Osteocyte (in vitro differentiated cells): ENCODE measurements around the gene DPF3. TPM values are rescaled to one million over a fixed set of nuclear protein-coding genes. Genes with fewer than 3 reads are reported as not detected.
"Not testable (repeated sequence)": the region's sequence is repeated elsewhere in the genome, so short reads cannot be mapped to it uniquely, and the experiment has no call there.

Experiments used
- DNase-seq: peaks from one replicate; pipeline ENCODE4 v3.0.0; 2021; ENCODE audit warnings: mixed read lengths; ENCODE audit not compliant: unreplicated experiment; ENCODE audit errors: extremely low spot score
- H3K27ac Mint-ChIP-seq: one replicate; pipeline ENCODE4 v1.8.0; 2021; ENCODE audit warnings: mild to moderate bottlenecking, mixed read lengths; ENCODE audit not compliant: unreplicated experiment
- H3K27me3 Mint-ChIP-seq: one replicate; pipeline ENCODE4 v1.8.0; 2021; ENCODE audit warnings: mixed read lengths; ENCODE audit not compliant: unreplicated experiment
- H3K36me3 Mint-ChIP-seq: one replicate; pipeline ENCODE4 v1.8.0; 2021; ENCODE audit warnings: mixed read lengths; ENCODE audit not compliant: unreplicated experiment
- H3K4me1 Mint-ChIP-seq: one replicate; pipeline ENCODE4 v1.8.0; 2021; ENCODE audit warnings: mixed read lengths; ENCODE audit not compliant: unreplicated experiment
- H3K4me3 Mint-ChIP-seq: one replicate; pipeline ENCODE4 v1.8.0; 2021; ENCODE audit warnings: mild to moderate bottlenecking, moderate library complexity, mixed read lengths; ENCODE audit not compliant: unreplicated experiment
- H3K9me3 Mint-ChIP-seq: one replicate; pipeline ENCODE4 v1.8.0; 2021; ENCODE audit warnings: mixed read lengths; ENCODE audit not compliant: unreplicated experiment
- total RNA-seq: library from RNA; stranded (reverse); gene quantifications from 2 replicates; pipeline ENCODE4 v1.2.1, GENCODE V29; 2021
- TF ChIP-seq, protein P1 (sequence below): fragments of 200-600 bp; sonication (generic); IDR thresholded peaks from 2 replicates; pipeline ENCODE4 v1.5.0; 2021; ENCODE audit warnings: antibody characterized with exemption, mild to moderate bottlenecking, moderate library complexity

DPF3 gene
- total RNA-seq, 1 donor from 2014 or later: 5.8 TPM

DNA sequence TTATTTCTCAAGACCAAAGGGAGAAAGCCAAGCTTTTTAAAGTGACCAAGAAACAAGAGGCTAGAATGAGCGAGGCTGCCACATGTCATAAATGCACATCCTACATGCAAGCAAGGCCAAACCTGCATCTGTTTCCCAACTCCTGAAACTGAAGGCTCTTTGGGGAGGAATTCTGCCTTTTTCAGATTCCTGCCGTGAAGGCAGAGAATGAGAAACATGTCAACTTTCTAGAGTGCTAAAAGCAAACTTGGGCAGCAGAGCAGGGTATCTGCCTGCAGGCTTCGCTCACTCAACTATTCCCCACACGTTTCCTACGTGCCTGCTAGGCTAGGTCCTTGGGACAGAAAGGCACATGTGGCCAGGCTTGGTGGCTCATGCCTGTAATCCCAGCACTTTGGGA is 15.2 kb downstream of the DPF3 start:
- Mint-ChIP-seq H3K4me3 (no peak overlapping the region), H3K27me3 (no peaks in the 10 kb centered on the region), H3K4me1 (peaks cover 4% of the 10 kb centered on the region), H3K27ac (no peak overlapping the region), H3K36me3 (no peaks in the 10 kb centered on the region), H3K9me3 (no peaks in the 10 kb centered on the region)
- DNase-seq: no peak
- TF ChIP-seq, protein P1, sequence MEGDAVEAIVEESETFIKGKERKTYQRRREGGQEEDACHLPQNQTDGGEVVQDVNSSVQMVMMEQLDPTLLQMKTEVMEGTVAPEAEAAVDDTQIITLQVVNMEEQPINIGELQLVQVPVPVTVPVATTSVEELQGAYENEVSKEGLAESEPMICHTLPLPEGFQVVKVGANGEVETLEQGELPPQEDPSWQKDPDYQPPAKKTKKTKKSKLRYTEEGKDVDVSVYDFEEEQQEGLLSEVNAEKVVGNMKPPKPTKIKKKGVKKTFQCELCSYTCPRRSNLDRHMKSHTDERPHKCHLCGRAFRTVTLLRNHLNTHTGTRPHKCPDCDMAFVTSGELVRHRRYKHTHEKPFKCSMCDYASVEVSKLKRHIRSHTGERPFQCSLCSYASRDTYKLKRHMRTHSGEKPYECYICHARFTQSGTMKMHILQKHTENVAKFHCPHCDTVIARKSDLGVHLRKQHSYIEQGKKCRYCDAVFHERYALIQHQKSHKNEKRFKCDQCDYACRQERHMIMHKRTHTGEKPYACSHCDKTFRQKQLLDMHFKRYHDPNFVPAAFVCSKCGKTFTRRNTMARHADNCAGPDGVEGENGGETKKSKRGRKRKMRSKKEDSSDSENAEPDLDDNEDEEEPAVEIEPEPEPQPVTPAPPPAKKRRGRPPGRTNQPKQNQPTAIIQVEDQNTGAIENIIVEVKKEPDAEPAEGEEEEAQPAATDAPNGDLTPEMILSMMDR: no peak

DNA sequence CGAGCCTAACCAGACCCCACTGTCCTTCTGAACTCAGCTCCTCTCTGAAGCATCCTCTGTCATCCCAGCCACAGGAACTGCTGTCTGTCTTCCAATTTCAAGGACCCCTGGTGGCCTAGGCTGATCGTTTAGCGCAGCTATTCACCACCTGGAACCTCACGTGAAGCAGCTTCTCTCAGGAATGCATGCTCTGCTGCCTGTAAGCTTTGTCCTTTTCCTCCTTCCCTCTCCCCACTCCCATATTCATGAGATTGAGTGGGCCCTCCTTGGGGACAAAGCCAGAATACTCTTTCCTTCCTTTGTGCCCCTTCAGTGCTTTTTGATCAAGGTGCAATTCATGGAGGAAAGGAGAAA is 17.2 kb downstream of the DPF3 start:
- no peaks in the 10 kb centered on the region for H3K4me1 Mint-ChIP-seq
- no peak overlapping the region for H3K4me3 Mint-ChIP-seq
- no peak for DNase-seq
- no peaks in the 10 kb centered on the region for H3K9me3 Mint-ChIP-seq
- no peaks in the 10 kb centered on the region for H3K36me3 Mint-ChIP-seq
- H3K27ac Mint-ChIP-seq: no peak overlapping the region
- H3K27me3 Mint-ChIP-seq: no peaks in the 10 kb centered on the region
- TF ChIP-seq, protein P1: no peak

DNA sequence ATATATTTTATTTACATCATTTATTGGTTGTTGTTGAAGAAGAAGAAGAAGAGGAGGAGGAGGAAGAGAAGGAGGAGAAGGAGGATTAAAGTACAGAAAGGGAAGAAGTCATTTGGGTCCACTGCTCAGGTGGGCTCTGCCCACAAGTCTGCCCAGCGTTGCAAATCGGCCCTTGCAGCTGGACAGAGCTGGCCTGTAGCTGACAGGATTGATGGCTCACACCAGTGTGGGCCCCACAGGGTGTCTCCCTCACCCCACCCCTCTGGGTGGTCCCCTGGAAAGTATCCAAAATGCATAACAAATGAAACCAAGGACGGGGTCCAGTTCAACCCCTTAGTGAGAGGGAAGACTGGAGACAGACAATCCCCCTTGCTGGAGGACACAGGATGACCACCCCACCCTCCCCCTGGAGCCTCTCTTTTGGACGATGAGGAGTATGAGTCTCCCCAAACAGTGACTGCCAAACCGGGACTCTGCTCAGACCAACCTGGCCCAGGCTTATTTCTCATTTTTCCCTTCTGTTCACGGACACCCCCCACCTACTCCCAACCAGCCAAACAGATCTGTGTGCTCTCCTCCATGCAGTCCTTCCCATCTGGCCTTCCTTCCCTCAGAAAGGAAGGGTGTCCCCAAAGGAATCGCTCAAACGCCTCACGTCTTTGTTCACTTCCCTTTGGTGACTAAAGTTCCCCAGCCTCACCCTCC is 17.7 kb downstream of the DPF3 start:
- DNase-seq: no peak
- TF ChIP-seq, protein P1: no peak
- Mint-ChIP-seq H3K27me3 (no peaks in the 10 kb centered on the region), H3K36me3 (no peaks in the 10 kb centered on the region), H3K27ac (no peak overlapping the region), H3K9me3 (no peaks in the 10 kb centered on the region), H3K4me3 (no peak overlapping the region), H3K4me1 (no peaks in the 10 kb centered on the region)

DNA sequence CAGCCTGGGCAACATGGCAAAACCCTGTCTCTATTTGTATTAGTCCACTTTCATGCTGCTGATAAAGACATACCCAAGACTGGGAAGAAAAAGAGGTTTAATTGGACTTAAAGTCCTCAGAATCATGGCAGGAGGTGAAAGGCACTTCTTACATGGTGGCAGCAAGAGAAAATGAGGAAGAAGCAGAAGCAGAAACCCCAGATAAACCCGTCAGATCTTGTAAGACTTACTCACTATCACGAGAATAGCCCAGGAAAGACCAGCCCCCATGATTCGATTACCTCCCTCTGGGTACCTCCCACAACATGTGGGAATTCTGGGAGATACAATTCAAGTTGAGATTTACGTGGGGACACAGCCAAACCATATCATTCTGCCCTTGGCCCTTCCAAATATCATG is 23.0 kb downstream of the DPF3 start:
- DNase-seq, H3K4me3 Mint-ChIP-seq, H3K36me3 Mint-ChIP-seq, H3K27me3 Mint-ChIP-seq, H3K27ac Mint-ChIP-seq, H3K4me1 Mint-ChIP-seq, H3K9me3 Mint-ChIP-seq: not testable (repeated sequence)

DNA sequence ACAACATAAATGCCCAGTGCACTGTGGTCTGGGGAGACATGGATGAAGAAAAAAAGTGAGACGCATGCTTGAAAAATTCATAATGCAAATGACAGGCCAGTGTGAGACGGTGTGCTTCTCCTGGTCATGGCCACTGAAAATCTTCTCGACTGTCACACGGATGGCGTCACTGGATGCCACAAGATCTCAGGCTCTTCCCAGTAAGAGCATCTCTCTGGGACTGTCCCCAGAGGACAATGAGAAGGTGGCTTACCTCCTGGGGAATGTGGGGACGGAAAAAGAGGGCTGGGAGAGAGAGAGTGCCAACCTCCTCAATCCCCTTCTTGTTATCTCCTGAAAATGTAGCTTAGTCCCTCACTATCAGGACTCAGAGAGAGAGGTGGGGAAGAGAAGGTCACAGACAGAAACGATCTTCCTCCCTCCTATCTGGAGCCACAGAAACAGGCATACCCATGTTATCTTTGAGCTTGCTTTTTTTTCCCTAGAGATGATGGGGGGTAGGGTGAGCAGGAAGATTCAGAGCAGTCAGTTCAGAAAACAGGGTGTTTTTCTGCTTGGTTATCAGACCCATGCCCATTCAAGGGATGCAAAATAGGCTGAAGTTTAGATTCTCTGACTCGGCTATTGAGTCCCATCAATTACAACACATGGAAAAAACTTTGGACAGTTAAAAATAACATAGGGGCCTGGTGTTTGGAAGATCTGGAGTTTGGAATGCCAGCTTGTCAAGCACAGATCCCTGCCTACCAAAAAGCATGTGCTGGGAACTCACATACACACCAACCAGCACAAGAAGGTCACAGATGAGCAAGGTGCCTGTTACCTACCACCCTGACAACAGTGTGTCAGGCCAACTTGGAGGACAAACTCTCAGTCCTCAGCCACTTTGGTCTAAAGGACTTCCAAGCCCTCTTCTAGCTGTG is 24.2 kb downstream of the DPF3 start:
- TF ChIP-seq, protein P1: no peak
- H3K9me3 Mint-ChIP-seq: no peaks in the 10 kb centered on the region
- no peaks in the 10 kb centered on the region for H3K27me3 Mint-ChIP-seq
- H3K27ac Mint-ChIP-seq: no peak overlapping the region
- peaks cover 2% of the 10 kb centered on the region for H3K36me3 Mint-ChIP-seq
- no peak overlapping the region for H3K4me3 Mint-ChIP-seq
- H3K4me1 Mint-ChIP-seq: no peaks in the 10 kb centered on the region
- no peak for DNase-seq
